Gastroesophageal sphincter (tissue), 4 donors: Measurements from ENCODE around the gene P2RY2. TPM values are rescaled to one million over a fixed set of nuclear protein-coding genes. Genes with fewer than 3 reads are reported as not detected.
A peak's percentile ranks its signal among the peaks of the same experiment; 100 is the strongest.

Experiments
- ATAC-seq: fragments of 150-250 bp; one replicate; pipeline ENCODE4 v1.9.1; 2016; ENCODE audit warnings: mild to moderate bottlenecking, moderate library complexity
- H3K27ac ChIP-seq, 4 donors: fragments of 200-600 bp; sonication (generic) in 3 of 4; 1 replicate in 3 of 4; 2 replicates in 1 of 4; pipeline ENCODE4 v1.5.1; 2016 to 2019
- H3K27me3 ChIP-seq: fragments of 200-600 bp; sonication (generic); one replicate; pipeline ENCODE4 v1.5.1; 2019
- H3K36me3 ChIP-seq, 2 donors: fragments of 200-600 bp; sonication (generic); one replicate each; pipeline ENCODE4 v1.5.1; 2019; ENCODE audit warnings: control low read depth in 1 of 2
- H3K4me1 ChIP-seq, 3 donors: fragments of 200-600 bp; sonication (generic); 1 replicate in 2 of 3; 2 replicates in 1 of 3; pipeline ENCODE4 v1.5.1; 2016 to 2019; ENCODE audit warnings: control low read depth in 2 of 3
- H3K4me3 ChIP-seq, 2 donors: fragments of 200-600 bp; sonication (generic); one replicate each; pipeline ENCODE4 v1.5.1; 2019; ENCODE audit warnings: mild to moderate bottlenecking in 1 of 2, moderate library complexity in 1 of 2
- H3K9me3 ChIP-seq, 3 donors: fragments of 200-600 bp; sonication (generic); one replicate each; pipeline ENCODE4 v1.5.1; 2017 to 2019; ENCODE audit warnings: control low read depth in 2 of 3
- EP300 ChIP-seq: sonication (generic); formaldehyde crosslinking; IDR thresholded peaks from one replicate; pipeline ENCODE4 v1.6.1; 2017; ENCODE audit warnings: antibody characterized with exemption, mild to moderate bottlenecking
- POLR2A ChIP-seq, 2 donors: fragments of 450-650 bp; IDR thresholded peaks; one replicate each; pipeline ENCODE4 v1.6.1; 2017; ENCODE audit warnings: antibody characterized with exemption in 2 of 2, mild to moderate bottlenecking in 2 of 2, moderate library complexity in 1 of 2
- POLR2AphosphoS5 ChIP-seq: sonication (generic); formaldehyde crosslinking; IDR thresholded peaks from one replicate; pipeline ENCODE4 v1.6.1; 2017; ENCODE audit warnings: antibody characterized with exemption
- WGBS, 2 donors: methylation state at CpG; one replicate each; pipeline ENCODE4 v1.1.5; 2018; ENCODE audit warnings: low coverage in 1 of 2; 5-methylcytosine and 5-hydroxymethylcytosine counted together
- total RNA-seq, 4 donors: library from RNA; depleted of rRNA; stranded (reverse); fragments of >200 nt; gene quantifications; one replicate each; pipeline ENCODE4 v1.1.0, GENCODE V29; 2016
- TF ChIP-seq, protein P1 (sequence below), 4 experiments: fragments of 200-600 bp in 2 of 4; fragments of 450-650 bp in 2 of 4; sonication (generic) in 1 of 4; IDR thresholded peaks; one replicate each; pipeline ENCODE4 v1.5.1; 2017 to 2019; ENCODE audit warnings: antibody characterized with exemption in 4 of 4, mild to moderate bottlenecking in 2 of 4, moderate library complexity in 2 of 4

P2RY2 gene
- total RNA-seq, 4 donors from 2014 or later = 0.35 to 2.5 (median 0.89) TPM

DNA sequence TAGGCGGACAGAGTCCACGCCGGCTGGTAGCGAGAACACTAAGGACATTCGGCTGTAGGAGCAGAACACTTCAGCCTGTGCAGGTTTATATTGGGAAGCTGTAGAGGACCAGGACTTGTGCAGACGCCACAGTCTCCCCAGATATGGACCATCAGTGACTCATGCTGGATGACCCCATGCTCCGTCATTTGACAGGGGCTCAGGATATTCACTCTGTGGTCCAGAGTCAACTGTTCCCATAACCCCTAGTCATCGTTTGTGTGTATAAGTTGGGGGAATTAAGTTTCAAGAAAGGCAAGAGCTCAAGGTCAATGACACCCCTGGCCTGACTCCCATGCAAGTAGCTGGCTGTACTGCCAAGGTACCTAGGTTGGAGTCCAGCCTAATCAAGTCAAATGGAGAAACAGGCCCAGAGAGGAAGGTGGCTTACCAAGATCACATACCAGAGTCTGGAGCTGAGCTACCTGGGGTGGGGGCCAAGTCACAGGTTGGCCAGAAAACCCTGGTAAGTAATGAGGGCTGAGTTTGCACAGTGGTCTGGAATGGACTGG lies 17.2 kb downstream of the P2RY2 start:
- no peak for TF ChIP-seq POLR2AphosphoS5
- TF ChIP-seq EP300 = no peak
- TF ChIP-seq, protein P1, sequence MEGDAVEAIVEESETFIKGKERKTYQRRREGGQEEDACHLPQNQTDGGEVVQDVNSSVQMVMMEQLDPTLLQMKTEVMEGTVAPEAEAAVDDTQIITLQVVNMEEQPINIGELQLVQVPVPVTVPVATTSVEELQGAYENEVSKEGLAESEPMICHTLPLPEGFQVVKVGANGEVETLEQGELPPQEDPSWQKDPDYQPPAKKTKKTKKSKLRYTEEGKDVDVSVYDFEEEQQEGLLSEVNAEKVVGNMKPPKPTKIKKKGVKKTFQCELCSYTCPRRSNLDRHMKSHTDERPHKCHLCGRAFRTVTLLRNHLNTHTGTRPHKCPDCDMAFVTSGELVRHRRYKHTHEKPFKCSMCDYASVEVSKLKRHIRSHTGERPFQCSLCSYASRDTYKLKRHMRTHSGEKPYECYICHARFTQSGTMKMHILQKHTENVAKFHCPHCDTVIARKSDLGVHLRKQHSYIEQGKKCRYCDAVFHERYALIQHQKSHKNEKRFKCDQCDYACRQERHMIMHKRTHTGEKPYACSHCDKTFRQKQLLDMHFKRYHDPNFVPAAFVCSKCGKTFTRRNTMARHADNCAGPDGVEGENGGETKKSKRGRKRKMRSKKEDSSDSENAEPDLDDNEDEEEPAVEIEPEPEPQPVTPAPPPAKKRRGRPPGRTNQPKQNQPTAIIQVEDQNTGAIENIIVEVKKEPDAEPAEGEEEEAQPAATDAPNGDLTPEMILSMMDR (IDR thresholded peaks at IDR 0.05) = no peak
- TF ChIP-seq POLR2A (IDR thresholded peaks at IDR 0.05) = no peak
- Histone ChIP-seq H3K4me1 (peaks cover 0 to 15% (median 6%) of the 10 kb centered on the region in 3 donors), H3K4me3 (no peak overlapping the region), H3K9me3 (no peaks in the 10 kb centered on the region), H3K27me3 (no peaks in the 10 kb centered on the region), H3K27ac (no peak overlapping the region), H3K36me3 (no peaks in the 10 kb centered on the region)
- ATAC-seq = no peak
- no CpG with 5 or more reads among the region's 8 CpGs for WGBS, 2 donors

DNA sequence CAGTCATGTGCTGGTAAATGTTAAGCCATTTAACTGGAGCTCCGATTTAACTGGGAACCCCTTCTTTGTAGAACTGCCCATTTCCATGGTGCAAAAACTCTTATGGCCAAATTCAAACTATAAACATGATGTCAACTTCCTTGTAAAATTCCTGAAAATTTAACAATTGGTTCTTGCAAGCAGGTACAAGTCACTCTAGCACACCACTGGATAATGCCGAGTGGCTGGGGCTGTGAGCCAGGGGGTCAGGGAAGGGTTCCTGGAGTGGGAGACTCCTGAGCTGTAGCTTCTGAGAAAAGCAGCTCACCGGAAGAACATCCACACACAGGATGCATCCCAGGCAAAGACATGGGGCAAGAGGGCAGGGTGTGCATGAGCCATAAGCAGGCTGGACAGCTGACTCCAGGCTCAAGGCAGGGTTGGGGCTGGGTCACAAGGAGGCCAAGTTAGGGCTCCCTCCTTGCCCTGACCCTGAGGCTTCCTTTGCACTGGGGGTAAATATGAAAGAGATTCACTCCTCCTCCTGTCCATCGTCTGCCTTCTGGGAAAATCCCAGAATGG lies 18.2 kb downstream of the P2RY2 start:
- Histone ChIP-seq H3K9me3 (no peaks in the 10 kb centered on the region), H3K27ac (no peak overlapping the region), H3K36me3 (no peaks in the 10 kb centered on the region), H3K27me3 (no peaks in the 10 kb centered on the region), H3K4me3 (no peak overlapping the region), H3K4me1 (peaks cover 0 to 20% (median 9%) of the 10 kb centered on the region in 3 donors)
- no peak for TF ChIP-seq EP300
- TF ChIP-seq POLR2A (IDR thresholded peaks at IDR 0.05) = no peak
- no peak for ATAC-seq
- 88 to 93% methylated on average over 1 to 2 of the region's 4 CpGs for WGBS, 2 donors

DNA sequence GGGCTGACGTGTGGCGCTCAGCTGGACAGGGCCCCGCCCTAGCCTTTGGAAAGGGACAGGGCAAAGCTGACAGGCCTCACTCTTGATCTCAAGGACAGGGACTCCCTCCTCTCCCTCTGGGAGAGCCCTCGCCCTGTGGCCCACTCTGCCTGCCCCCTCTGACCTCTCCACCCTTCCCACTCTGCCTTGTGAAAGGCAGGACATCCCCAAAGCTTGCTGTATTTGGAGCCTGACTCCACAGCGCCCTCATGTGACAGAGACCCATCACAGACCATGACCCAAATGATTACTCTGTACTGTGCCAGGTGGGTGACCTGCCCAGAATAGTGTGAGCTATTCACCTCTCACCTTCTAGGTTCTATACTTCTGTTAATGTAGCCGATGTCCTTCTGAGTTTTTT lies 18.8 kb downstream of the P2RY2 start:
- Histone ChIP-seq H3K4me3 (no peak overlapping the region), H3K4me1 (peaks cover 0 to 22% (median 9%) of the 10 kb centered on the region in 3 donors), H3K27me3 (no peaks in the 10 kb centered on the region), H3K36me3 (no peaks in the 10 kb centered on the region), H3K27ac (no peak overlapping the region), H3K9me3 (no peaks in the 10 kb centered on the region)
- TF ChIP-seq POLR2A (IDR thresholded peaks at IDR 0.05) = no peak
- TF ChIP-seq, protein P1 (IDR thresholded peaks at IDR 0.05) = peak in 2 of 4 experiments; percentile 11 to 36
- no peak for ATAC-seq
- WGBS, 2 donors = 44 to 86% methylated on average over 2 to 6 of the region's 6 CpGs

DNA sequence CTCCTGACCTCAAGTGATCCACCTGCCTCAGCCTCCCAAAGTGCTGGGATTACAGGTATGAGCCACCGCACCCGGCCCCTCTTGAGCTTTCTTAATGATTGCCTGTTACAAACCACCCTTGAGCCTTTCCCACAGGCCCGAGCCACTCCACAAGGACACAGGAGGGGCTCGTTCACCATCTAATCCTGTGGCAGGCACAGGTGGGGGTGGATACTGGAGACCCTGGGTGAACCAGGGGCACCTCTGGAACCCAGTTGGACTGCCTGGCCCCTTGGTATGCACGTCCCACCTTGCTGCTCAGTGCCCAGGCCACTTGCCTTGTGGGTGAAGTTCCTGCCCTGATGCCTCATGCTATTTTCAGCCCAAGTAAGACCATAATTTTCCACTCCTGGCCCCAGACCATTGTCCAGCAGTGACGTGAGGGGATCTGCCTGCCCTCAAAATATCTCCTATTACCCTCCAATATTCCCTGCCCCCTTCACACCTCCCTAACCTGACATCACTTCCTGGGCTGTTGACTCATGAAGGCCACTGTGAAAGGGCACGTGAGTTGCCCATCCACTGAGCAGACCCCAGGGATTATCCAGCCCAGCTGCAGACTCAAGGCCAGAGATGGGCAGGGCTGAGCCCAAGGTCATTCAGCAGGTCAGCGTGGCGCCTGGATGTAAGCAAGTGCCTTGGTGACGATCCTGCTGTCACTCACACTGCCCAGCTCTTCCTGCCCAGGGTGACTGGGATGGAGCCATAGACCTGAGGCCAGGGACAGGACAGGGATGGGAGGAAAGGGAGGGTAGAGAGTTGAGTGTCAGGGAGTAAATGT lies 19.6 kb downstream of the P2RY2 start:
- Histone ChIP-seq H3K27ac (no peak overlapping the region), H3K4me3 (no peak overlapping the region), H3K36me3 (no peaks in the 10 kb centered on the region), H3K9me3 (no peaks in the 10 kb centered on the region), H3K27me3 (no peaks in the 10 kb centered on the region), H3K4me1 (peaks cover 0 to 30% (median 12%) of the 10 kb centered on the region in 3 donors)
- TF ChIP-seq POLR2A (IDR thresholded peaks at IDR 0.05) (no peak), EP300 (no peak), POLR2AphosphoS5 (no peak)
- TF ChIP-seq, protein P1 (IDR thresholded peaks at IDR 0.05) = no peak
- no peak for ATAC-seq
- WGBS, 2 donors = 80% methylated on average over 1 of the region's 10 CpGs

DNA sequence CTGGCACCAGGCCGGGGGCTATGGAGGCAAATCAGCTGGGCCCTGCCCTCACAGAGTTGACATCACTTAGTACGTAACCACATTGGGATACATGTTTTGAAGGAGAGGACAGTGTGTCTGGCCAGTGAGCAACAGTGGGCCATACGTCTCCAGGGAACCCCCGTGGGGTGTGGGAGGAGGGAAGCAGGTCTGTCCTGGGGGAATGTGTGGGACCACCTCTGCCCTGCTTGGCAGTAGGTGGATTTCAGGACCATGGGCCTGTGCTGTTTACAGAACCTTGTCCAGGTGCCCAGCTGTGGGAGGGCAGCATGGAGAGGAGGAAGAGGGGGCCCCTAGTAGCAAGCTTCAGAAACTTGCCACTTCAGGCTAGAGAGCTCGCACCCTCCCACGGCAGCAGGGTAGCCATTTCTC lies 21.0 kb downstream of the P2RY2 start:
- WGBS, 2 donors = 80 to 88% methylated on average over 2 of the region's 6 CpGs
- no peak for TF ChIP-seq EP300
- TF ChIP-seq POLR2A (IDR thresholded peaks at IDR 0.05) = no peak
- no peak for TF ChIP-seq POLR2AphosphoS5
- TF ChIP-seq, protein P1 (IDR thresholded peaks at IDR 0.05) = no peak
- Histone ChIP-seq H3K4me3 (no peak overlapping the region), H3K27me3 (no peaks in the 10 kb centered on the region), H3K36me3 (no peaks in the 10 kb centered on the region), H3K9me3 (no peaks in the 10 kb centered on the region), H3K4me1 (peaks cover 0 to 23% (median 12%) of the 10 kb centered on the region in 3 donors), H3K27ac (no peak overlapping the region)
- ATAC-seq = no peak
